Measurements from ENCODE around the gene GRM4.

DNA sequence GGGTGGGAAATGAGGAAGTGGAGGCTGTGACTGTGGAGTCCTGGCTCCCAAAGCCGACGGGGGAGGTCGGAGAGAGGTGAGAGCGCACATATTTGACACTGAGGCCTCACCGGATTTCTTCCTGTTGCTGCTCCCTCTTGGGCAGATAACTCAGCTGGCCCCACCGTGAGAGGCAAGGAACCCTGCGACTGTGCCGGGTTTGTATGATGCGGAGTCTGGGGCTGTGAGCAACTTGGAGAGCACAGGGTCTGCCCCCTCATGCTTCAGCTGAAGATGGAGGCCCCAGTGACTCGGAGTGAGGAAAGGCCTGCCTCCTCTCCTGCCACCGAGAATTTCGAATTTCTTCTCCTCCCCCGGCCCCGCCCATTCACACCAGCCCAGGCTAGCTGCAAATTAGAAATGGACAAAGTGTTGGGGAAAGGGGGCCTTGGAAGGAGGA lies 160.6 kb downstream of the GRM4 start:
- TF ChIP-seq, protein P1, sequence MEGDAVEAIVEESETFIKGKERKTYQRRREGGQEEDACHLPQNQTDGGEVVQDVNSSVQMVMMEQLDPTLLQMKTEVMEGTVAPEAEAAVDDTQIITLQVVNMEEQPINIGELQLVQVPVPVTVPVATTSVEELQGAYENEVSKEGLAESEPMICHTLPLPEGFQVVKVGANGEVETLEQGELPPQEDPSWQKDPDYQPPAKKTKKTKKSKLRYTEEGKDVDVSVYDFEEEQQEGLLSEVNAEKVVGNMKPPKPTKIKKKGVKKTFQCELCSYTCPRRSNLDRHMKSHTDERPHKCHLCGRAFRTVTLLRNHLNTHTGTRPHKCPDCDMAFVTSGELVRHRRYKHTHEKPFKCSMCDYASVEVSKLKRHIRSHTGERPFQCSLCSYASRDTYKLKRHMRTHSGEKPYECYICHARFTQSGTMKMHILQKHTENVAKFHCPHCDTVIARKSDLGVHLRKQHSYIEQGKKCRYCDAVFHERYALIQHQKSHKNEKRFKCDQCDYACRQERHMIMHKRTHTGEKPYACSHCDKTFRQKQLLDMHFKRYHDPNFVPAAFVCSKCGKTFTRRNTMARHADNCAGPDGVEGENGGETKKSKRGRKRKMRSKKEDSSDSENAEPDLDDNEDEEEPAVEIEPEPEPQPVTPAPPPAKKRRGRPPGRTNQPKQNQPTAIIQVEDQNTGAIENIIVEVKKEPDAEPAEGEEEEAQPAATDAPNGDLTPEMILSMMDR (IDR thresholded peaks at IDR 0.05; ENCODE audit: low read depth, low read length, missing input control), result no peak
- TF ChIP-seq, protein P2, sequence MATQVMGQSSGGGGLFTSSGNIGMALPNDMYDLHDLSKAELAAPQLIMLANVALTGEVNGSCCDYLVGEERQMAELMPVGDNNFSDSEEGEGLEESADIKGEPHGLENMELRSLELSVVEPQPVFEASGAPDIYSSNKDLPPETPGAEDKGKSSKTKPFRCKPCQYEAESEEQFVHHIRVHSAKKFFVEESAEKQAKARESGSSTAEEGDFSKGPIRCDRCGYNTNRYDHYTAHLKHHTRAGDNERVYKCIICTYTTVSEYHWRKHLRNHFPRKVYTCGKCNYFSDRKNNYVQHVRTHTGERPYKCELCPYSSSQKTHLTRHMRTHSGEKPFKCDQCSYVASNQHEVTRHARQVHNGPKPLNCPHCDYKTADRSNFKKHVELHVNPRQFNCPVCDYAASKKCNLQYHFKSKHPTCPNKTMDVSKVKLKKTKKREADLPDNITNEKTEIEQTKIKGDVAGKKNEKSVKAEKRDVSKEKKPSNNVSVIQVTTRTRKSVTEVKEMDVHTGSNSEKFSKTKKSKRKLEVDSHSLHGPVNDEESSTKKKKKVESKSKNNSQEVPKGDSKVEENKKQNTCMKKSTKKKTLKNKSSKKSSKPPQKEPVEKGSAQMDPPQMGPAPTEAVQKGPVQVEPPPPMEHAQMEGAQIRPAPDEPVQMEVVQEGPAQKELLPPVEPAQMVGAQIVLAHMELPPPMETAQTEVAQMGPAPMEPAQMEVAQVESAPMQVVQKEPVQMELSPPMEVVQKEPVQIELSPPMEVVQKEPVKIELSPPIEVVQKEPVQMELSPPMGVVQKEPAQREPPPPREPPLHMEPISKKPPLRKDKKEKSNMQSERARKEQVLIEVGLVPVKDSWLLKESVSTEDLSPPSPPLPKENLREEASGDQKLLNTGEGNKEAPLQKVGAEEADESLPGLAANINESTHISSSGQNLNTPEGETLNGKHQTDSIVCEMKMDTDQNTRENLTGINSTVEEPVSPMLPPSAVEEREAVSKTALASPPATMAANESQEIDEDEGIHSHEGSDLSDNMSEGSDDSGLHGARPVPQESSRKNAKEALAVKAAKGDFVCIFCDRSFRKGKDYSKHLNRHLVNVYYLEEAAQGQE (IDR thresholded peaks at IDR 0.05), result no peak
- TF ChIP-seq, protein P3, sequence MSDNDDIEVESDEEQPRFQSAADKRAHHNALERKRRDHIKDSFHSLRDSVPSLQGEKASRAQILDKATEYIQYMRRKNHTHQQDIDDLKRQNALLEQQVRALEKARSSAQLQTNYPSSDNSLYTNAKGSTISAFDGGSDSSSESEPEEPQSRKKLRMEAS (IDR thresholded peaks at IDR 0.05), result no peak
- TF ChIP-seq RAD21 (IDR thresholded peaks at IDR 0.05), result no peak
- TF ChIP-seq JUND (IDR thresholded peaks at IDR 0.05), result no peak
- no peak for TF ChIP-seq GABPA (IDR thresholded peaks at IDR 0.05 in 1 of 2, conservative IDR thresholded peaks at IDR 0.05 in 1 of 2)
- TF ChIP-seq FOXA1 (IDR thresholded peaks at IDR 0.05), result no peak
- no peak for TF ChIP-seq TAF1 (conservative IDR thresholded peaks at IDR 0.05)
